Measurements from ENCODE around the gene RASSF7.

RASSF7 gene

DNA sequence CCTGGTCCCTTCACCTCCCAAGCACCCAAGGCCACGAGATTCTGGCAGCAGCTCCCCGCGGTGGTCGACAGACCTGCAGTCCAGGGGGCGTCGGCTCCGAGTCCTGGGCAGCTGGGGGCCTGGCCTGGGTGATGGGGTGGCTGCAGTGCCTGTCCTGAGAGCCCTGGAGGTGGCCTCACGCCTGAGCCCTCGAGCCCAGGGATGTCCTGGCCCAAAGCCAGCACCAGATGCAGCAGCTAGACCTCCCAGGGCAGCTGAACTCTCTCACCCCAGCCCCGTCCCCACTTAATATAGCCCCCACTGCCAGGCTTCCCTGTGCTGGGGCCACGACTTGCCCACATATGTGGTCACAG, 6.8 kb upstream of the RASSF7 start:
- Histone ChIP-seq H3K27me3 (peaks cover 72% of the 10 kb centered on the region), H3K4me3 (ENCODE audit: low read depth in 1 of 2, low read length in 1 of 2) (no peak overlapping the region), H3K9me3 (no peaks in the 10 kb centered on the region), H3K27ac (no peak overlapping the region), H3K36me3 (no peaks in the 10 kb centered on the region), H3K4me1 (ENCODE audit: control insufficient read depth in 1 of 2, insufficient read depth in 1 of 2, low read depth in 1 of 2, low read length in 1 of 2) (peaks cover 7 to 23% of the 10 kb centered on the region in 2 experiments)
- TF ChIP-seq, protein P1, sequence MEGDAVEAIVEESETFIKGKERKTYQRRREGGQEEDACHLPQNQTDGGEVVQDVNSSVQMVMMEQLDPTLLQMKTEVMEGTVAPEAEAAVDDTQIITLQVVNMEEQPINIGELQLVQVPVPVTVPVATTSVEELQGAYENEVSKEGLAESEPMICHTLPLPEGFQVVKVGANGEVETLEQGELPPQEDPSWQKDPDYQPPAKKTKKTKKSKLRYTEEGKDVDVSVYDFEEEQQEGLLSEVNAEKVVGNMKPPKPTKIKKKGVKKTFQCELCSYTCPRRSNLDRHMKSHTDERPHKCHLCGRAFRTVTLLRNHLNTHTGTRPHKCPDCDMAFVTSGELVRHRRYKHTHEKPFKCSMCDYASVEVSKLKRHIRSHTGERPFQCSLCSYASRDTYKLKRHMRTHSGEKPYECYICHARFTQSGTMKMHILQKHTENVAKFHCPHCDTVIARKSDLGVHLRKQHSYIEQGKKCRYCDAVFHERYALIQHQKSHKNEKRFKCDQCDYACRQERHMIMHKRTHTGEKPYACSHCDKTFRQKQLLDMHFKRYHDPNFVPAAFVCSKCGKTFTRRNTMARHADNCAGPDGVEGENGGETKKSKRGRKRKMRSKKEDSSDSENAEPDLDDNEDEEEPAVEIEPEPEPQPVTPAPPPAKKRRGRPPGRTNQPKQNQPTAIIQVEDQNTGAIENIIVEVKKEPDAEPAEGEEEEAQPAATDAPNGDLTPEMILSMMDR (IDR thresholded peaks at IDR 0.05): no peak

DNA sequence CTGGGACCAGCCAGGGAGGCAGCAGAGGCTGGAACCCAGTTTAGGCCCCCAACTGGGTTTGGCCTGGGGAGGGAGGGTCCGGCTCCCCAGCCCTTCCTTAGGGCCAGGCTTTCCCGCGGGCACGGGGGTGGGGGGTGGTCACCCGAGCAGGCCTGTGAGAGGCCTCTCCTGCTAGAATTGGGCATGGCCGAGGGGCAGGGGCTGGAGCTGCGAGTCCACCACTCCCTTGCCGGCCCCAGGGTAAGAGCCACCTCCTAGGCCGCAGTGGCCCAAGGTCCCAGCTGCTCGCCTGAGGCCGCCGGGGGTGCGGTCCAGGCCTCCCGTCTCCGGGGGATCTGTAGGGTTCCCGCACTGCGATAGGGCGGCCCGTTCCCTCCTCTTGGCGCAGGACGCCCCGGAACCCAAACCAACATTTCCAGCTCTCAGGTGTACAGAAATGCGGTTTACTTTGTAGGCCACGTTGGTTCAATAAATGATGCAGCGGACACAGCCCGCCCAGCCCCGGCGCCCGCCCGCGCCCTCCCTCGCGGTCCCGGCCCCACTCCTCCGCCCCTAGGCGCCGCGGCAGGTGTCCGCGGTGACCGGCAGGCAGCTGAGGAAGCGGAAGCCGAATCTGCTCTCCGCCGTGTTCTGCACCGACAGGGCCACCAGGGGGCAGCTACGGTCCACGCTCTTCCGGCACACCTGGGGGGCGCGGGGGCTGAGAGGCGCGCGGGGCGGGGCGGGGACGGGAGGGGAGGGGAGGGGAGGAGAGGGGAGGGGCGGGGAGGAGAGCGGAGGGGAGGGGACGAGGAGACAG, 6.1 kb upstream of the RASSF7 start:
- TF ChIP-seq, protein P1 (IDR thresholded peaks at IDR 0.05): peak; percentile 91

GRCh38 chr11:555227-555779, 5.5 kb upstream of the RASSF7 start:
- H3K4me3 ChIP-seq (ENCODE audit: low read depth in 1 of 2, low read length in 1 of 2): peak overlapping the region; percentile 23 to 55
- TF ChIP-seq, protein P1 (IDR thresholded peaks at IDR 0.05): no peak
- peaks cover 81% of the 10 kb centered on the region for H3K27me3 ChIP-seq
- no peaks in the 10 kb centered on the region for H3K36me3 ChIP-seq
- no peaks in the 10 kb centered on the region for H3K9me3 ChIP-seq
- H3K27ac ChIP-seq: no peak overlapping the region
- H3K4me1 ChIP-seq (ENCODE audit: control insufficient read depth in 1 of 2, insufficient read depth in 1 of 2, low read depth in 1 of 2, low read length in 1 of 2): peaks cover 13 to 29% of the 10 kb centered on the region in 2 experiments

More for the DNA sequence above, 6.1 kb upstream of the RASSF7 start:
- Histone ChIP-seq H3K27me3 (peaks cover 78% of the 10 kb centered on the region), H3K4me1 (ENCODE audit: control insufficient read depth in 1 of 2, insufficient read depth in 1 of 2, low read depth in 1 of 2, low read length in 1 of 2) (peaks cover 7 to 23% of the 10 kb centered on the region in 2 experiments), H3K4me3 (ENCODE audit: low read depth in 1 of 2, low read length in 1 of 2) (peak overlapping the region; percentile 17 to 55), H3K27ac (no peak overlapping the region), H3K36me3 (no peaks in the 10 kb centered on the region), H3K9me3 (no peaks in the 10 kb centered on the region)

DNA sequence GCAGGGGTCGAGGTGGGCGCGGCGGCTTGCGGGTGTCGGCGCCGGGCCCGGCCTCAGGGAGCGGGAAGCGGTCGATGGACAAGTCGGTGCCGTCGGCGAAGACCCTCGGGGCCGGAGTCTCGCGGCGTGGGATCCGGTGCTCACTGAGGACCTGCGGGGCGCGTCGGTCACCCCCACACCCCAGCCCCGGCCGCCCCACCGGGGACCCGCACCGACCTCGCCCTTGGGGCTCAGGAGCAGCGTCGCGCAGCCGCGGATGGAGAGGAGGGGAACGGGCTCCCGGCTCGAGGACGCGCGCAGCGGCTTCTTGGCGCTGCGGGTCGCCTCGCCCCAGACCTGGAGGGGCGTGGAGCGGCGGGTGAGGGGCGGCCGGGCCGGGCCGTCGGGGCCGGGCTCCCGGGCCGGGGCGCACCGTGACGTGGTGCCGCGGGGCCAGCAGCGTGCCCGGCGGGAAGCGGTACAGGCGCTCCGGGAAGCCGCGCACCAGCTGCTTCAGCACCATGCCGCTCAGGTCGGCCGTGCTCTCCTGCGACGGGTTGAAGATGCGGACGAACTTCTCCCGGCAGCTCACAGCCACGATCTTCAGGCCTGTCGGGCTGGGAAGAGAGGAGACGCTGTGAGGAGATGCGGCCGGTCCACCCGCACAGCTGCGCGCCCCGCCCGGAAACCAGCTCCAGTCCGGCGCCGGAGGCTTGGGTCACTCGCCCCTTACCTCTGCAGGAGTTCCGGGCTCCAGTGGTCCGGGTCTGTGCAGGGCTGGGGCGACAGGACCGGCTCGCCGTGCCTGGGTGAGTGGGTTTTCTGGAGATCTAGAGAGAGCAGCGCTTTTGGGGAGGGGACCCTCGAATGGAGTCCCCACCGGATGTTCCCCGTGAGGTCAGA, 4.7 kb upstream of the RASSF7 start:
- no peaks in the 10 kb centered on the region for H3K36me3 ChIP-seq
- peaks cover 15 to 33% of the 10 kb centered on the region in 2 experiments for H3K4me1 ChIP-seq (ENCODE audit: control insufficient read depth in 1 of 2, insufficient read depth in 1 of 2, low read depth in 1 of 2, low read length in 1 of 2)
- no peaks in the 10 kb centered on the region for H3K9me3 ChIP-seq
- H3K27ac ChIP-seq: no peak overlapping the region
- TF ChIP-seq, protein P1 (IDR thresholded peaks at IDR 0.05): no peak
- H3K27me3 ChIP-seq: peaks cover 81% of the 10 kb centered on the region
- peak overlapping the region in 1 of 2 experiments; percentile 18 for H3K4me3 ChIP-seq (ENCODE audit: low read depth in 1 of 2, low read length in 1 of 2)

DNA sequence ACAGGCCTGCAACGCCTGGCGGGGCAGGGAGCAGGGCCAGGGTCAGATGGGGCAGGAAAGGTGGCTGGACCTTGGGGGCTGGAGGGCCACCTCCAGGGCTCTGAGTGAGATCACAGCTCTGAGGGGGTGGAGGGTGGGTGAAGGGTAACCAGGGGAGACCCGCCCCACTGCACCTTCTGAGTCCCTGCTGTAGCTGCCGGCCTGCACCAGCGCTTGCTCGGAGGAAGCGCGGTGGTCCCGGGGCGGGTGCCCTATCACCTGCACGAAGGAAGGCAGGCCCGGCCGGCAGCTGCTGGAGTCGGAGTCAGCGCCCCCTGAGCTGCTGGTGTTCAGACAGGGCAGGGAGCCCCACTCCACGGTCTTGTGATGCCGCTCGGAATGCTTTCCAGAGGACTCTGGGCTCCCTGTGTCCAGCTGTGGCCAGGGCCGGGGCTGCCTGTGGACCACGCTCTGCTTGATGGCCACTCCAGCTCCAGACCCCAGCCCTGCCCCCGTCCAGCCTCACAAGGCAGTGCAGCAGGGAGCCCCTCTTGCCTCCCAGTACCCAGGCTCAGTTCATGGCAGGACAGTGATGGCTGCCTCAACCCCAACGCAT, 4.0 kb upstream of the RASSF7 start:
- H3K36me3 ChIP-seq: no peaks in the 10 kb centered on the region
- no peak overlapping the region for H3K4me3 ChIP-seq (ENCODE audit: low read depth in 1 of 2, low read length in 1 of 2)
- H3K27me3 ChIP-seq: peaks cover 74% of the 10 kb centered on the region
- no peak overlapping the region for H3K27ac ChIP-seq
- H3K9me3 ChIP-seq: no peaks in the 10 kb centered on the region
- TF ChIP-seq, protein P1 (IDR thresholded peaks at IDR 0.05): no peak
- H3K4me1 ChIP-seq (ENCODE audit: control insufficient read depth in 1 of 2, insufficient read depth in 1 of 2, low read depth in 1 of 2, low read length in 1 of 2): peaks cover 20 to 40% of the 10 kb centered on the region in 2 experiments
